K562 (cell line): ENCODE data around the gene TMEM123. TPM values are rescaled to one million over a fixed set of nuclear protein-coding genes. Genes with fewer than 3 reads are reported as not detected.
A peak's percentile ranks its signal among the peaks of the same experiment; 100 is the strongest.

ENCODE experiments used
- ARNT ChIP-seq, 2 experiments: fragments of 450-650 bp; IDR thresholded peaks; 2 replicates each; pipeline ENCODE4 v1.6.1; 2016; ENCODE audit warnings: mild to moderate bottlenecking in 1 of 2
- BRD4 ChIP-seq: fragments of 200-600 bp; sonication (generic); IDR thresholded peaks from 2 replicates; pipeline ENCODE4 v1.6.1; 2017; ENCODE audit warnings: inconsistent platforms
- C11orf30 ChIP-seq: fragments of 450-650 bp; IDR thresholded peaks from 2 replicates; pipeline ENCODE4 v1.6.1; 2016; ENCODE audit warnings: low read depth, mild to moderate bottlenecking
- DDX20 ChIP-seq: fragments of 450-650 bp; IDR thresholded peaks from 2 replicates; pipeline ENCODE4 v1.6.1; 2016; ENCODE audit warnings: missing genetic modification characterization, low read depth, mild to moderate bottlenecking, missing compliant biosample characterization, moderate library complexity
- HDAC6 ChIP-seq: IDR thresholded peaks from 2 replicates; pipeline ENCODE4 v1.6.1; 2012; ENCODE audit warnings: low read depth, mild to moderate bottlenecking, control low read depth, inconsistent platforms, low read length, moderate library complexity
- HDAC8 ChIP-seq: fragments of 450-650 bp; IDR thresholded peaks from 2 replicates; pipeline ENCODE4 v1.6.1; 2016; ENCODE audit warnings: mild to moderate bottlenecking, missing genetic modification characterization, moderate library complexity, missing compliant biosample characterization
- JUND ChIP-seq, 2 experiments: IDR thresholded peaks; 2 replicates in 1 of 2; 3 replicates in 1 of 2; pipeline ENCODE4 v1.6.1; 2011; ENCODE audit warnings: borderline replicate concordance in 2 of 2, low read depth in 2 of 2, low read length in 2 of 2, improper control_type of control experiment in 1 of 2, missing biosample characterization in 1 of 2, missing genetic modification characterization in 1 of 2, missing genetic modification reagents in 1 of 2
- KDM1A ChIP-seq, 2 experiments: fragments of 450-650 bp; IDR thresholded peaks; 2 replicates each; pipeline ENCODE4 v1.6.1; 2016; ENCODE audit warnings: mild to moderate bottlenecking in 2 of 2
- MTA1 ChIP-seq: fragments of 450-650 bp; IDR thresholded peaks from 2 replicates; pipeline ENCODE4 v1.6.1; 2017; ENCODE audit warnings: borderline replicate concordance
- PCBP2 ChIP-seq: fragments of 200-400 bp; formaldehyde crosslinking; IDR thresholded peaks from 2 replicates; pipeline ENCODE4 v1.6.1; 2018; ENCODE audit warnings: low read length, low read depth, mild to moderate bottlenecking, moderate library complexity; ENCODE audit not compliant: poor library complexity, severe bottlenecking
- PHF21A ChIP-seq: fragments of 450-650 bp; IDR thresholded peaks from 2 replicates; pipeline ENCODE4 v1.6.1; 2017; ENCODE audit warnings: low read depth, borderline replicate concordance
- POLR2A ChIP-seq: fragments of 450-650 bp; conservative IDR thresholded peaks from 2 replicates; pipeline ENCODE4 v1.6.1; 2016
- RBM34 ChIP-seq: fragments of 200-400 bp; formaldehyde crosslinking; IDR thresholded peaks from 2 replicates; pipeline ENCODE4 v1.6.1; 2018; ENCODE audit warnings: low read length, borderline replicate concordance; ENCODE audit not compliant: insufficient read depth
- SMARCC2 ChIP-seq: fragments of 450-650 bp; IDR thresholded peaks from 2 replicates; pipeline ENCODE4 v1.6.1; 2017; ENCODE audit warnings: antibody characterized with exemption, moderate library complexity, mild to moderate bottlenecking, low read depth
- SRSF1 ChIP-seq: fragments of 200-400 bp; formaldehyde crosslinking; IDR thresholded peaks from 2 replicates; pipeline ENCODE4 v1.6.1; 2017; ENCODE audit warnings: mild to moderate bottlenecking, low read depth, low read length, moderate library complexity
- STAT5A ChIP-seq: IDR thresholded peaks from 2 replicates; pipeline ENCODE4 v1.6.1; 2012; ENCODE audit warnings: low read length, inconsistent platforms, borderline replicate concordance
- SUPT5H ChIP-seq: fragments of 450-650 bp; IDR thresholded peaks from 2 replicates; pipeline ENCODE4 v1.6.1; 2016
- TAF9B ChIP-seq: fragments of 450-650 bp; IDR thresholded peaks from 2 replicates; pipeline ENCODE4 v1.6.1; 2018; ENCODE audit warnings: mild to moderate bottlenecking; ENCODE audit not compliant: partially characterized antibody
- ZBTB2 ChIP-seq: fragments of 450-650 bp; IDR thresholded peaks from 2 replicates; pipeline ENCODE4 v1.6.1; 2016; ENCODE audit warnings: antibody characterized with exemption
- ZBTB33 ChIP-seq: sonication (generic); formaldehyde crosslinking; IDR thresholded peaks from 2 replicates; pipeline ENCODE4 v1.8.1; 2023; ENCODE audit warnings: mild to moderate bottlenecking, missing genetic modification reagents
- ZBTB9 ChIP-seq: fragments of 450-650 bp; formaldehyde crosslinking; IDR thresholded peaks from 2 replicates; pipeline ENCODE4 v1.4.0; 2020; ENCODE audit warnings: mild to moderate bottlenecking, moderate library complexity
- ZNF143 ChIP-seq: sonication (generic); formaldehyde crosslinking; IDR thresholded peaks from 2 replicates; pipeline ENCODE4 v1.9.0; 2022; ENCODE audit warnings: mild to moderate bottlenecking, missing genetic modification reagents
- ZNF277 ChIP-seq: fragments of 250-450 bp; sonication (Bioruptor Pico); IDR thresholded peaks from 2 replicates; pipeline ENCODE4 v1.8.0; 2022; ENCODE audit warnings: inconsistent platforms, mild to moderate bottlenecking, moderate library complexity, borderline replicate concordance
- ZNF431 ChIP-seq: sonication (generic); formaldehyde crosslinking; IDR thresholded peaks from 2 replicates; pipeline ENCODE4 v1.8.0; 2022; ENCODE audit warnings: mild to moderate bottlenecking, missing genetic modification reagents
- polyA plus RNA-seq, 8 experiments: library from polyadenylated mRNA; depleted of rRNA in 4 of 8; stranded (reverse) in 5 of 8; unstranded in 3 of 8; fragments of >200 nt; fragmentation: Nextera tagmentation in 2 of 8; fragmentation: Illumina TruSeq in 1 of 8; extraction: Ambion mirVana in 2 of 8; extraction: Trizol in 1 of 8; gene quantifications; 2 replicates each; pipeline versions ENCODE4 v1.2.1 to v1.2.3, GENCODE V29; 2011 to 2014; ENCODE audit warnings: inconsistent platforms in 1 of 8, missing spikeins in 1 of 8
- total RNA-seq, 7 experiments: library from RNA; depleted of rRNA in 6 of 7; stranded (reverse); fragments of >200 nt in 6 of 7; fragmentation: Illumina TruSeq in 2 of 7; extraction: Trizol in 2 of 7; gene quantifications; 2 replicates each; pipeline versions ENCODE4 v1.2.1 to v1.2.3, GENCODE V29; 2011 to 2021; ENCODE audit warnings: low replicate concordance in 1 of 7

TMEM123 gene
- total and polyA plus RNA-seq, 9 of the 15 experiments (the other 6 are each of a cell fraction or from before 2014, with no cell fraction given): 19.8 to 344 (median 82.4) TPM

- no peak for TF ChIP-seq ZBTB9 (CRISPR knock-in tag)
- TF ChIP-seq HDAC6: no peak
- no peak for TF ChIP-seq HDAC8 (tag)
- no peak for TF ChIP-seq SRSF1
- no peak for TF ChIP-seq ZBTB33 (CRISPR knock-in tag)
- peak; percentile 19; the same call in 1 of the 2 replicates for TF ChIP-seq C11orf30
- TF ChIP-seq ARNT (IDR thresholded peaks at IDR 0.05): peak in 1 of 2 experiments; percentile 55; a peak in 1 of 4 replicates
- peak; percentile 52; the same call in 1 of the 2 replicates for TF ChIP-seq JUND (IDR thresholded peaks at IDR 0.05; ENCODE audit: borderline replicate concordance, low read depth, low read length)
- TF ChIP-seq JUND (tag; IDR thresholded peaks at IDR 0.05; ENCODE audit: borderline replicate concordance, low read depth, low read length): no peak; the same call in 2 of the 3 replicates
- TF ChIP-seq ZNF143 (CRISPR knock-in tag): no peak
- no peak for TF ChIP-seq STAT5A
- TF ChIP-seq DDX20 (tag): no peak
- no peak for TF ChIP-seq BRD4
- no peak for TF ChIP-seq PCBP2
- no peak for TF ChIP-seq PHF21A
- TF ChIP-seq TAF9B: no peak
- TF ChIP-seq ZNF431 (CRISPR knock-in tag): no peak
- TF ChIP-seq MTA1: no peak
- TF ChIP-seq POLR2A: no peak
- no peak for TF ChIP-seq SUPT5H
- no peak for TF ChIP-seq ZBTB2
- TF ChIP-seq SMARCC2: no peak
- no peak for TF ChIP-seq ZNF277 (CRISPR knock-in tag)
- TF ChIP-seq KDM1A (IDR thresholded peaks at IDR 0.05): no peak
- TF ChIP-seq RBM34: no peak
Observed at GRCh38 chr11:102390667-102391465, 61.7 kb downstream of the TMEM123 start (continued).
